ENCODE data around the gene SPOUT1.

SPOUT1 gene

DNA sequence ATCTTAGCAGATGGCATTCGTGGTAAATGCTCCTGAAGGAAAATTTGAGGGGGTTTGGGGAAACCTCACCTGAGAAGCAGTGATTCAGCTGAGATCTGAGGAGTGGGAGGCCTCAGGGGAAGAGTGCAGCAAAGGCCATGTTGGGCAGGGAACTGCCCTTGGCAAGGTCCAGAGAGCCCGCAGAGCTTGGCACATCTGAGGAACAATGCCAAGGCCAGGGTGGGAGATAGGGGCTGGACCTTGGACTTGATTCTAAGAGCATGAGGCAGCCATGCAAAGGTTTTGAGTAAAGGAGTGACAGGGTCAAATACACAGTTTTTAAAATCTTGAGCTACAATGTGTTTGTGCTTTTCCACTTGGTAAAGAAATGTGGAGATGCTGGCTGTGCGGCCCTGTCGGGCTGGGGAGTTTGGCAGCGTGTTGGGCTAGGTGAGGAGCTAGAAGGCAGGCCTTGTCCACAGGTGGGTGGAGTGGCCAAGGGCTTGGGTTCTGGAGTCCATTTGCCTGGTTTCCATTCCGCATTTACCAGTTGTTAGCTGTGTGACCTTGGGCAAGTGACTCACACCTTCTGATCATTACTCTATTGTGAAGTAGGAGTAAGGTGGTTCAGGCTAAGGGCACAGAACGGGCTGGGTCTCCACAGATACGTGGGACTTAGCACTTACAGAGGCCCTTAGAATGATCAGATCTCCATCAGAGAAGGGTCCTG, 36.5 kb downstream of the SPOUT1 start:
- H3K9me3 ChIP-seq (ENCODE audit: insufficient read depth, low read length, severe bottlenecking) = no peaks in the 10 kb centered on the region
- no peak overlapping the region for H3K4me3 ChIP-seq (ENCODE audit: low read depth in 1 of 2, low read length in 2 of 2)
- H4K20me1 ChIP-seq (ENCODE audit: insufficient read depth, low read length) = no peaks in the 10 kb centered on the region
- no peak for ATAC-seq (ENCODE audit: insufficient read depth, low read depth)
- H3K27me3 ChIP-seq (ENCODE audit: insufficient read depth, low read length, poor library complexity) = no peaks in the 10 kb centered on the region
- DNase-seq = no peak
- H3K27ac ChIP-seq (ENCODE audit: low read length) = no peak overlapping the region
- peaks cover 9% of the 10 kb centered on the region for H3K4me1 ChIP-seq (ENCODE audit: insufficient read depth, low read length)
- no peak overlapping the region for H2AFZ ChIP-seq (ENCODE audit: low read depth, low read length)
- TF ChIP-seq, protein P1, sequence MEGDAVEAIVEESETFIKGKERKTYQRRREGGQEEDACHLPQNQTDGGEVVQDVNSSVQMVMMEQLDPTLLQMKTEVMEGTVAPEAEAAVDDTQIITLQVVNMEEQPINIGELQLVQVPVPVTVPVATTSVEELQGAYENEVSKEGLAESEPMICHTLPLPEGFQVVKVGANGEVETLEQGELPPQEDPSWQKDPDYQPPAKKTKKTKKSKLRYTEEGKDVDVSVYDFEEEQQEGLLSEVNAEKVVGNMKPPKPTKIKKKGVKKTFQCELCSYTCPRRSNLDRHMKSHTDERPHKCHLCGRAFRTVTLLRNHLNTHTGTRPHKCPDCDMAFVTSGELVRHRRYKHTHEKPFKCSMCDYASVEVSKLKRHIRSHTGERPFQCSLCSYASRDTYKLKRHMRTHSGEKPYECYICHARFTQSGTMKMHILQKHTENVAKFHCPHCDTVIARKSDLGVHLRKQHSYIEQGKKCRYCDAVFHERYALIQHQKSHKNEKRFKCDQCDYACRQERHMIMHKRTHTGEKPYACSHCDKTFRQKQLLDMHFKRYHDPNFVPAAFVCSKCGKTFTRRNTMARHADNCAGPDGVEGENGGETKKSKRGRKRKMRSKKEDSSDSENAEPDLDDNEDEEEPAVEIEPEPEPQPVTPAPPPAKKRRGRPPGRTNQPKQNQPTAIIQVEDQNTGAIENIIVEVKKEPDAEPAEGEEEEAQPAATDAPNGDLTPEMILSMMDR (IDR thresholded peaks at IDR 0.05; ENCODE audit: borderline replicate concordance, extremely low read depth, low read length, poor library complexity, severe bottlenecking) = no peak
- TF ChIP-seq EZH2 (IDR thresholded peaks at IDR 0.05; ENCODE audit: borderline replicate concordance, low read depth, low read length, severe bottlenecking) = no peak
- peaks cover 10% of the 10 kb centered on the region for H3K79me2 ChIP-seq (ENCODE audit: insufficient read depth, low read length)
- peaks cover 60% of the 10 kb centered on the region for H3K36me3 ChIP-seq (ENCODE audit: insufficient read depth, low read length)
- H3K9ac ChIP-seq (ENCODE audit: low read depth, low read length) = no peak overlapping the region
- H3K4me2 ChIP-seq (ENCODE audit: insufficient read depth, low read length) = no peak overlapping the region

DNA sequence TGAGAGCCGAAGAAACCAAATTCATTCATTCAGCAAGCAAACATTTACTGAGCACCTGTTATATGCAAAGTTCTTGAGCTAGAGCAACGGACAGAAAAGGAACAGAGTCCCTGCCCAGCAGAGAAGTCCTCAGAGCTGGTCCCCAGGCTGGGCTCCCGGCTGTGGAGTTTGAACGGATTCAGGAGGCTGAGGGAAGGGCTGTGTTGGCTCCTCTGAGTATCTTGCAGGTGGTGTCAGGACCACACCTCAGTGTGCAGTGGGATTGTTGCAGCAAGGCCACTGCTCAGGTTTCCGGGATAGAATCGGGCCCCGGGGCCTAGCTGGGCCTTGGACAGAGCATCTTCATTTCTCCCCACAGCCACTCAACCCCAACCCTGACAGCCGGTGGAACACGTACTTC, 37.5 kb downstream of the SPOUT1 start:
- no peak overlapping the region for H2AFZ ChIP-seq (ENCODE audit: low read depth, low read length)
- H4K20me1 ChIP-seq (ENCODE audit: insufficient read depth, low read length) = peaks cover 2% of the 10 kb centered on the region; the same call in 1 of the 2 replicates
- no peaks in the 10 kb centered on the region for H3K27me3 ChIP-seq (ENCODE audit: insufficient read depth, low read length, poor library complexity)
- peaks cover 15% of the 10 kb centered on the region for H3K4me1 ChIP-seq (ENCODE audit: insufficient read depth, low read length)
- H3K4me3 ChIP-seq (ENCODE audit: low read depth in 1 of 2, low read length in 2 of 2) = no peak overlapping the region
- peaks cover 54% of the 10 kb centered on the region for H3K36me3 ChIP-seq (ENCODE audit: insufficient read depth, low read length)
- no peak for DNase-seq
- no peak overlapping the region for H3K4me2 ChIP-seq (ENCODE audit: insufficient read depth, low read length)
- no peak overlapping the region for H3K9ac ChIP-seq (ENCODE audit: low read depth, low read length)
- no peak for TF ChIP-seq EZH2 (IDR thresholded peaks at IDR 0.05; ENCODE audit: borderline replicate concordance, low read depth, low read length, severe bottlenecking)
- TF ChIP-seq, protein P1 (IDR thresholded peaks at IDR 0.05; ENCODE audit: borderline replicate concordance, extremely low read depth, low read length, poor library complexity, severe bottlenecking) = no peak
- peaks cover 20% of the 10 kb centered on the region for H3K79me2 ChIP-seq (ENCODE audit: insufficient read depth, low read length)
- no peak for ATAC-seq (ENCODE audit: insufficient read depth, low read depth)
- no peak overlapping the region for H3K27ac ChIP-seq (ENCODE audit: low read length)
- no peaks in the 10 kb centered on the region for H3K9me3 ChIP-seq (ENCODE audit: insufficient read depth, low read length, severe bottlenecking)

DNA sequence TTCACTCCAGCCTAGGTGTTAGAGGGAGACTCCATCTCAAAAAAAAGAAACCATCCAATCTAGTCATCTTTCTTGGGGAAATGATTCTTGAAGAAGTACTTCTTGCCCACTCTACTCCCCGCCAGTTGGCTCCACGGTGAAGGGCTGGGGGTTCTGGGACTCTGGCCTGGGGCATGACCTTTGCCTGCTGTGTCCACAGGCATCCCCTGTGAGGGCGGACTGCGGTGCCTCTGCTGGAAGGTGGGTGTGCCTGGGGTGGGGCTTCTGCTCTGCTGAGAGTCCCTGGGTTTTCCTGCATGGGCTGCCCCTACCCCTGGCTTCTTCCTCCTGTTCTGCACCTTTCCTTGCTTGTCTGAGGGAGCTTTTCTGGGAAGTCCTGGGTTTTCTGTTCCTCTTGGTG, 39.1 kb downstream of the SPOUT1 start:
- Histone ChIP-seq H3K4me2 (ENCODE audit: insufficient read depth, low read length) (no peak overlapping the region), H4K20me1 (ENCODE audit: insufficient read depth, low read length) (peaks cover 2% of the 10 kb centered on the region; the same call in 1 of the 2 replicates), H3K9me3 (ENCODE audit: insufficient read depth, low read length, severe bottlenecking) (no peaks in the 10 kb centered on the region), H3K79me2 (ENCODE audit: insufficient read depth, low read length) (peaks cover 20% of the 10 kb centered on the region), H3K4me3 (ENCODE audit: low read depth in 1 of 2, low read length in 2 of 2) (no peak overlapping the region), H3K36me3 (ENCODE audit: insufficient read depth, low read length) (peaks cover 44% of the 10 kb centered on the region), H3K27ac (ENCODE audit: low read length) (no peak overlapping the region), H3K4me1 (ENCODE audit: insufficient read depth, low read length) (peaks cover 24% of the 10 kb centered on the region), H3K27me3 (ENCODE audit: insufficient read depth, low read length, poor library complexity) (no peaks in the 10 kb centered on the region), H3K9ac (ENCODE audit: low read depth, low read length) (no peak overlapping the region), H2AFZ (ENCODE audit: low read depth, low read length) (no peak overlapping the region)
- ATAC-seq (ENCODE audit: insufficient read depth, low read depth) (no peak), DNase-seq (no peak)
- TF ChIP-seq, protein P1 (IDR thresholded peaks at IDR 0.05; ENCODE audit: borderline replicate concordance, extremely low read depth, low read length, poor library complexity, severe bottlenecking) = no peak
- TF ChIP-seq EZH2 (IDR thresholded peaks at IDR 0.05; ENCODE audit: borderline replicate concordance, low read depth, low read length, severe bottlenecking) = no peak

All from DND-41 (cell line).